Uterus (tissue), 2 donors: Measurements from ENCODE around the gene AUTS2.

Experiments
- CTCF ChIP-seq, 4 experiments: fragments of 200-600 bp in 2 of 4; fragments of 450-650 bp in 2 of 4; sonication (generic) in 2 of 4; IDR thresholded peaks; one replicate each; pipeline ENCODE4 v1.5.1; 2016 to 2019; ENCODE audit warnings: antibody characterized with exemption in 4 of 4, mild to moderate bottlenecking in 2 of 4, moderate library complexity in 1 of 4
- POLR2A ChIP-seq, 2 donors: fragments of 450-650 bp; IDR thresholded peaks; one replicate each; pipeline ENCODE4 v1.6.1; 2016; ENCODE audit warnings: antibody characterized with exemption in 2 of 2, mild to moderate bottlenecking in 1 of 2, moderate library complexity in 1 of 2

DNA sequence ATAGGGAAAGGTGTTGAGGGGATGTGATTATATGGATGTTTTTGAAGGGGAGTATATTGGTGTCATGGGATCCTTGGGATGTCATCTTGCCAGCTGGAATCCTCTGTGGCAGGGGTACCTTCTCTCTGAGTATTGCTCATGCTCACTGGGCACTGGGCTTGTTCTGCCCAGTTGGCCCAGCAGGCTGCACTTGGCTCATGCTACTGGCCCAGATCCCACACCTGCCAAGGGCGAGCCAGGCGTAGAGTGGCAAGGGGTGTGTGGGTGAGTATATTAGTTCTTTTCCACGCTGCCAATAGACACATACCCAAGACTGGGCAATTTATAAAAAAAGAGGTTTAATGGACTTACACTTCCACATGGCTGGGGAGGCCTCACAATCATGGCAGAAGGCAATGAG is 311.9 kb downstream of the AUTS2 start:
- TF ChIP-seq CTCF (IDR thresholded peaks at IDR 0.05) = no peak
- no peak for TF ChIP-seq POLR2A (IDR thresholded peaks at IDR 0.05)
